IgD-negative memory B cell (primary cell): ENCODE results near the gene DNTT. TPM values are rescaled to one million over a fixed set of nuclear protein-coding genes. Genes with fewer than 3 reads are reported as not detected.

ENCODE experiments used
- H3K27ac Mint-ChIP-seq, 3 donors: one replicate each; pipeline ENCODE4 v1.8.0; 2020 to 2022; ENCODE audit warnings: mild to moderate bottlenecking in 3 of 3, mixed read lengths in 3 of 3, moderate library complexity in 1 of 3
- H3K27me3 Mint-ChIP-seq: one replicate; pipeline ENCODE4 v1.8.0; 2021; ENCODE audit warnings: mixed read lengths
- H3K36me3 Mint-ChIP-seq: one replicate; pipeline ENCODE4 v1.8.0; 2020; ENCODE audit warnings: mild to moderate bottlenecking, mixed read lengths
- H3K4me1 Mint-ChIP-seq, 3 donors: one replicate each; pipeline ENCODE4 v1.8.0; 2020 to 2022; ENCODE audit warnings: mixed read lengths in 3 of 3, mild to moderate bottlenecking in 1 of 3
- H3K4me3 Mint-ChIP-seq, 4 donors: one replicate each; pipeline ENCODE4 v1.8.0; 2020 to 2022; ENCODE audit warnings: mild to moderate bottlenecking in 4 of 4, mixed read lengths in 4 of 4, moderate library complexity in 3 of 4
- H3K9me3 Mint-ChIP-seq, 3 donors: one replicate each; pipeline ENCODE4 v1.8.0; 2020 to 2021; ENCODE audit warnings: mixed read lengths in 3 of 3, mild to moderate bottlenecking in 1 of 3
- polyA plus RNA-seq: library from polyadenylated mRNA; unstranded; fragments of 300-500 nt; fragmentation: Illumina TruSeq; gene quantifications from one replicate; pipeline ENCODE4 v1.2.3, GENCODE V29; 2021

DNTT gene
- polyA plus RNA-seq, 1 donor from 2014 or later, result 0.10 TPM

DNA sequence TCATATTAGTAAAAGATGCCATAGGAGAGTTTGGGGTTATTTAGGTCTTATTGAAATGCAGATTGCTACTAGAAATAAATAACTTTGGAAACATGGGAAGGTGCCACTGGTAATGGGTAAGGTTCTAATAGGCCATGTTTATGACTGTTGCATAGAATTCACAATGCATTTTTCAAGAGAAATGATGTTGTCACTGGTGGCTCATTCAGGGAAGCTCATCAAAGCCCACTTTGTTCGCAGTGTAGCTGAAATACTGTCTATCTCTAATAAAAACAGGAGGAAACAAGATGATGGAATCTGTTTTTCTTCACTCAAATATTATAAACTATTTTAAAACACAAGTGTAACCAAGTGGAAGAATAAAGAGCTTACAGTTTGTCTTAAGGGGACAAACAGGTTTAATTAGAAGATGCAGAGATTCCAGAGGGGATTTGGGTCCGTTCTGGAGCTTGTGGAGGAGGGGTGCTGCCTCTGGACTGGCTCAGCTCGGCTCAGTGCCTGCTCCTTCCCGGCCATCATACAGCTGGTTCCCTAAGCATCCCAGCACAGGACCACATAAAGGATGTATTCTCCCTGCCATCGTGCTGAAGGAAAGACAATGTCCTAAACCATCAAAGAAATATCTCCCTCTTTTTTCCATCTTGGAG, 34.2 kb downstream of the DNTT start:
- no peak overlapping the region for H3K4me3 Mint-ChIP-seq
- no peaks in the 10 kb centered on the region for H3K4me1 Mint-ChIP-seq
- no peaks in the 10 kb centered on the region for H3K9me3 Mint-ChIP-seq
- peaks cover 2% of the 10 kb centered on the region for H3K27me3 Mint-ChIP-seq
- no peak overlapping the region for H3K27ac Mint-ChIP-seq
- H3K36me3 Mint-ChIP-seq, result no peaks in the 10 kb centered on the region

DNA sequence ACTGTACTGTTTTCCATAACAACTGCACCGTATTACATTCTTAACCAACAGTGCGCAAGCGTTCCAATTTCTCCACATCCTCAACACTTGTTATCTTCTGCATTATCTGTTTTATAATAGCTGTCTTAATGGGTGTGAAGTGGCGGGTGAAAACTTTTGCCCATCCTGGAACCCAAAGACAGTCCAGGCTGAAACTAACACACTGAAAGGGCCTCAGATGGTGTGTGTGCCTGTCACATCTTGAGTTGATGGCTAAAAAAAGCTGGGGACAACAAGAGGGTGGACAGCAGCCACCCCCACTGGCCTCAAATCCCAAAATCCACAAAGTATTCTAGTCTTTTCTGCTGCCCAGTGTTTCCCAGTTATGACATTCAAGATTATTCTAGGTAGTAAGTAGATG, 35.1 kb downstream of the DNTT start:
- H3K4me3 Mint-ChIP-seq, result no peak overlapping the region
- H3K36me3 Mint-ChIP-seq, result no peaks in the 10 kb centered on the region
- H3K9me3 Mint-ChIP-seq, result no peaks in the 10 kb centered on the region
- peaks cover 5 to 7% (median 5%) of the 10 kb centered on the region in 3 donors for H3K4me1 Mint-ChIP-seq
- no peaks in the 10 kb centered on the region for H3K27me3 Mint-ChIP-seq
- no peak overlapping the region for H3K27ac Mint-ChIP-seq

DNA sequence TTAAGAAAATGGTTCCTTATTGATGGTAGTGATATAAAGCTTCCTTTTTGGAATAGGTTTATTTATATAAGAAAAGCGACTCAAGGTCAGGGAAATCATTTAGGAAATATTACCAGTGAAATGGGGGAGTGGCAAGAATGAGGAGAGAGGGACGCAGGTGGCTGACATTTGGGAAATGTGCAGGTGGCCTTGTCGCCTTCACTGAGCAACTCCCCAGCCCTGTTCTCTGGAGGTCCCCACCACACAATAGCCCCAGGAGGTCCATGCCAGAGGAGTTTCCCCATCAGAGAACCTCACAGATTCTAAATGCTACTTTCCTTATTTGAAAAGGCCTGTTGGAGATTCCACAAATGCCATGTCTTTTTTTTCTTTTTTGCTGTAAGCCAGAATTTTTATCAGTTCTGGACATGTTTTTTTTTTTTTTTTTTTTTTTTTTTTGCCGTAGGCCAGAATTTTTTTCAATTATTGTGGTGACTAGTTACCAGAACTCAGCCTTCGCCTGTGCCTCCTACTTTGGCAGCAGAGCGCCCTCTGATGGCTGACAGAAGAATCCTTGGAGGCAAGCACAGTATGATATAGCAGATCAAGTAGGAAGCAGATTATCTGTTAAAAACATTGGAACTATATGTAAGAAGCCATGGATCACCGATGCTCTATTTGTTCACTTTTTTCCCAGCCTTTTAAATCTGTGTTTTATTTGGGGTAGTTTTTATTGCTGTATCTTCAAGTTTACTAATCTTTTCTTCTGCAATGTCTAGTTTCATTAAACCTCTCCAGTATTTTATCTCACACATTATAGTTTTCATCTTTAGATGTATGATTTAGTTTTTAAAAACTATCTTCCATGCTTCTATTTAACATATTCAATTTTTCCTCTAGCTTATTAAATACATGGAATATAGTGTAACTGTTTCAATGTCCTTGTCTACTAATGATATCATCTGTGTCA, 36.0 kb downstream of the DNTT start:
- Mint-ChIP-seq H3K4me1 (peaks cover 5 to 10% (median 6%) of the 10 kb centered on the region in 3 donors), H3K27ac (no peak overlapping the region), H3K4me3 (no peak overlapping the region), H3K9me3 (no peaks in the 10 kb centered on the region), H3K27me3 (no peaks in the 10 kb centered on the region), H3K36me3 (no peaks in the 10 kb centered on the region)

DNA sequence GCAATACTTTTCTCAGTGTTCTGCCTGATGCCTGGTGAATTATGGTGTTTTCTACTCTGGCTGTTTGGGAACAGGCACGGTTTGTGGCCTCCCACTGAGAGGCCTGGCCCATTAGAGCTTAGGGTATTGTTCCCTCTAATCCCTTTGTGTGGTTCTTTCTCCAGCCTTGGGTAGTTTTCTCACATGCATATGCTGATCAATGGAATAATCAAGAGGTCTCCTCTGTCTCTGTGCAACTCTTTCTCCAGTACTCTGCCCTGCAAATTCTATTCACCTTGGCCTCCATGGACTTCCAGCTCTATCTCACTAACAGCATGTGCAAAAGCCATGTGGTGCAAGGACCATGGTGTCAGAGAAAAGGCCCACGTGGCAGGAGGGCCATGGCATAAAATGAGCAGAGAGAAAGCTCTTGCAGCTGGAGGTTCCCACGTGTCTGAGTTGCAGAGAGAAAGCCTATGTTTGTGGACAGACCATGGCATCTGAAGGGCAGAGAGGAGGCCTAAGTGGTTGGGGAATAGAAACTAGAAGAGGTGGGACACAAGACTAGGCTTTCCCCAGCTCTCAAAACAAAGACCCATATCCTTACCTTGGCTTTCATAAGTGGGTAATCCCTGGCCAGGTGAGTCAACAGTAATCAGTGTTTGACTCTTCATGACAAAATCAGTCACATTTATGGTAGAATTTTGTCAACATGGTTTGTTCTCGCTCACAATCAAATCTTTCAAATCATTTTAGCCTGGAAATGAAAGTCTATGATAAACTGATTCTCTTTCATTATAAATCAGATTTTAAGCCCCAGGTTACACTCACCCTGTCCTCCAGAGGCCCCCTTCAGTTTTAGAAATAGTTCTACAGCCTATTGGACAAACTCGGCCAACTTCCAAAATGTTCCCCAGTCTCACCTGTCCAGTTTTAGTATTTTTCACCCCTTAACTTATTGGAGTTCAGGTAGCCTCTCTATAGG, 37.3 kb downstream of the DNTT start:
- peaks cover 5 to 10% (median 6%) of the 10 kb centered on the region in 3 donors for H3K4me1 Mint-ChIP-seq
- no peak overlapping the region for H3K4me3 Mint-ChIP-seq
- H3K27ac Mint-ChIP-seq, result no peak overlapping the region
- H3K9me3 Mint-ChIP-seq, result peaks cover 0 to 7% (median 0%) of the 10 kb centered on the region in 3 donors
- H3K27me3 Mint-ChIP-seq, result peaks cover 2% of the 10 kb centered on the region
- H3K36me3 Mint-ChIP-seq, result no peaks in the 10 kb centered on the region

DNA sequence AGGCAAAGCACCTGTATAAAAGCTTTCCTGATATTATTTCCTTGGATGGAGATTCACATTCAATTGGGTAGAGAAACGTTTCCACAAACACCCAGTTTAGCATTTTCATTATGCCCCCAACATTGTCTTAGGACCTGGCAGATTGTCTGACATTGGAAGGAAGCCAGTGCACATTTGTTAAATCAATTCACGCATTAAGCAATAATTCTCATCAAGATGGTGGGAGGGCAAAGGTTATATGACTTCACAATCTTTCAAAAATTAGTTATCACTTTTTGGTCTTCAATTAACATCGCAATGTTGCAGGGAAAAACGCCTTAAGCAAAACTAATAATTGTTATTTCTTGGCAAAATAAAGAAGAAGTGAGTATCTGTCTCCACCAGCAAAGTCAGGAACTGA, 38.2 kb downstream of the DNTT start:
- peaks cover 0 to 8% (median 0%) of the 10 kb centered on the region in 3 donors for H3K9me3 Mint-ChIP-seq
- H3K36me3 Mint-ChIP-seq, result no peaks in the 10 kb centered on the region
- H3K4me1 Mint-ChIP-seq, result peaks cover 5 to 10% (median 6%) of the 10 kb centered on the region in 3 donors
- peak overlapping the region in 1 of 3 donors; percentile 4 for H3K27ac Mint-ChIP-seq
- no peak overlapping the region for H3K4me3 Mint-ChIP-seq
- H3K27me3 Mint-ChIP-seq, result peaks cover 2% of the 10 kb centered on the region

DNA sequence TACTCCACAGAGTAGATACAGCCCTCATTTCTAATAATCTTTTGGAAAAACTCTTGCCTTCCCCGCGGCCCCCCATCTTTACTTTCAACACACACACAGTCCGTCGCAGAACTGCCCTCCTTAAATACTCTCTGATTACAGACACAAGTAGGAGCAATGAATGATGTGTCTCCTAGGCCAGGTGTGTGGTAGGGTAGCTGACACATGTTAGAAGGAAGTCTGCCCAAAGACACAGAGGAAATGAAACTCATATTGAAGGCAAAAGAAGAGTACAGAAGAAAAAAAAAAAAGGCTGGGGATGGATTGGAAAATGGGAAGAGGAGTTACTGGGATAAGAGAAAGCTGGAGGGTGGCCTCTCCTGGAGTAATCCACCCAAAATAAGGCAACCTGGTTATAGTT, 39.9 kb downstream of the DNTT start:
- Mint-ChIP-seq H3K4me3 (peak overlapping the region in 1 of 4 donors; percentile 23), H3K4me1 (peaks cover 5 to 10% (median 6%) of the 10 kb centered on the region in 3 donors), H3K27me3 (peaks cover 3% of the 10 kb centered on the region), H3K27ac (peak overlapping the region in 1 of 3 donors; percentile 2), H3K36me3 (no peaks in the 10 kb centered on the region), H3K9me3 (peaks cover 0 to 8% (median 0%) of the 10 kb centered on the region in 3 donors)

DNA sequence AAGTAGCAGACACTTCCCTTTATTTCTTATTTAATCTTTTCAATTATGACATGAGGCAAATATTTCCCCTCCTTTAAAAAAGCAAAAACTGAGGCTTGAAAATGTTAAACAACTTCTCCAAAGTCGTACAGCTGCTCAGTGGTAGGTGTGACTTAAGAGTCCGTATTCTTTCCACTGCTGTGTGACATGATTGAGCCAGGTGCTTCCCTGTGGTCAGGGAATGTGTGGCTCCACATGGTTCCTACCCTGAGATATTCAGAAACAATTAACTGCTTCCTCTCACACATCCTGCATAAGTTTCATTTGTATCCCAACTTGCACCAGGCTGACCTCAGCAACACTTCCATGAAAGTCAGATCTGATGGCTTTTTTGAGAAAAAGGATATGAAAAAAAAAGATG, 41.0 kb downstream of the DNTT start:
- H3K4me3 Mint-ChIP-seq, result no peak overlapping the region
- H3K4me1 Mint-ChIP-seq, result peaks cover 5 to 10% (median 6%) of the 10 kb centered on the region in 3 donors
- no peaks in the 10 kb centered on the region for H3K36me3 Mint-ChIP-seq
- H3K9me3 Mint-ChIP-seq, result peaks cover 0 to 8% (median 0%) of the 10 kb centered on the region in 3 donors
- H3K27me3 Mint-ChIP-seq, result peaks cover 5% of the 10 kb centered on the region
- no peak overlapping the region for H3K27ac Mint-ChIP-seq

DNA sequence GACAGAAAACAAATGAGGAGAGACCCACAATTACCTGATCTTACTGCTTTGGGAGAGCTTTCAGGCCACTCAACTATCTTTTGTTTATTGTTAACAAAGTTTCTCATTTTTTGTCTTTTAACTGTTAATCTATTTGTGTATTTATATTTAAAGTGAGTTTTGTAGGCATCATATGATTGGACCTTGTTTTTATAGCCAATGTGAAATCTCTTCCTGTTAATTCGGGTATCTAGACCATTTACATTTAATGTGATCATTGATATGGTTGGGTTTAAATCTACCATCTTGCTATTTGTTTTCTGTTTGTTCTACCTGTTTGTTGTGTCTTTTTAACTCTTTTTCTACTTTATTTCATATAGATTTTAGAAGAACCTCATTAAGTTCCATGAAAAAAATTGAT, 42.1 kb downstream of the DNTT start:
- no peaks in the 10 kb centered on the region for H3K36me3 Mint-ChIP-seq
- H3K4me1 Mint-ChIP-seq, result peaks cover 5 to 10% (median 6%) of the 10 kb centered on the region in 3 donors
- peaks cover 0 to 8% (median 0%) of the 10 kb centered on the region in 3 donors for H3K9me3 Mint-ChIP-seq
- no peak overlapping the region for H3K4me3 Mint-ChIP-seq
- no peak overlapping the region for H3K27ac Mint-ChIP-seq
- peaks cover 7% of the 10 kb centered on the region for H3K27me3 Mint-ChIP-seq

DNA sequence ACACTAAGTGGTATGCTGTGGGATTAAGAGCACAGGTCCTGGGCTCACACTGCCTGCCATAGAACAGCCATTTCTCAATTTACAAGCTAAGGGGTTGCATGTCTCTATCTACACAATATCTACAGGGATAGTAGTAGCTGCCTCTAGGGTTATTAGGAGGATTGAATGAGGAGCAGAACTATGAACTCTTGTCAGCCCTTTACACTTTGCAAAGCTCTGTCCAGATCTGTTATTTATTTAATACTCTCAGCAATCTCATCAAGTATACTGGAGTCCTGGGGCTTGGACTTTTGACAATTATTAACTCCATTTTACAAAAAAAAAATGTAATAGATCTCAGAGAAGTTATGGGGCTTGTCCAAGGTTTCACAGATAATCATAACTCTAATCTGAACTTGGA, 47.8 kb downstream of the DNTT start:
- Mint-ChIP-seq H3K27ac (no peak overlapping the region), H3K4me3 (no peak overlapping the region), H3K9me3 (no peaks in the 10 kb centered on the region), H3K4me1 (no peaks in the 10 kb centered on the region), H3K27me3 (peaks cover 15% of the 10 kb centered on the region), H3K36me3 (no peaks in the 10 kb centered on the region)

DNA sequence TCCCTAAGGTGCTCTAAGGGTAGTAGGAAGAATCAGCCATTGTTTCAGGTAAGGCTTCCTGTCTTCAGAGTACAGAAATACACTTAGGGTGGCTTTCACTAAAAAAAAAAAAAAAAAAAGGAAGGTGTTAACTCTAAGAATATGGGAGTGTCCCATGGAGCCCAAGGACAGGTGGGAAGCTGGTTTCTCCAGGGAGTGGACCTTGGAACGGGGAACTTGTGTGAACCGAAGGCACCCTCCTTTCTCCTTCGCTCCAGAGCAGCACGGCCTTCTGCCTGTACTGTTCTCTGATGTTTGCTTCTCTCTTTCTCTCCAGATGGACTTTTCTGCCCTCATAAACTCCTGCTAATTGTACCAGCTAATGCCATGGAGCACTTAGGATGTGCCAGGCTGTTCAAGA, 48.3 kb downstream of the DNTT start:
- no peaks in the 10 kb centered on the region for H3K36me3 Mint-ChIP-seq
- H3K27me3 Mint-ChIP-seq, result peaks cover 15% of the 10 kb centered on the region

DNA sequence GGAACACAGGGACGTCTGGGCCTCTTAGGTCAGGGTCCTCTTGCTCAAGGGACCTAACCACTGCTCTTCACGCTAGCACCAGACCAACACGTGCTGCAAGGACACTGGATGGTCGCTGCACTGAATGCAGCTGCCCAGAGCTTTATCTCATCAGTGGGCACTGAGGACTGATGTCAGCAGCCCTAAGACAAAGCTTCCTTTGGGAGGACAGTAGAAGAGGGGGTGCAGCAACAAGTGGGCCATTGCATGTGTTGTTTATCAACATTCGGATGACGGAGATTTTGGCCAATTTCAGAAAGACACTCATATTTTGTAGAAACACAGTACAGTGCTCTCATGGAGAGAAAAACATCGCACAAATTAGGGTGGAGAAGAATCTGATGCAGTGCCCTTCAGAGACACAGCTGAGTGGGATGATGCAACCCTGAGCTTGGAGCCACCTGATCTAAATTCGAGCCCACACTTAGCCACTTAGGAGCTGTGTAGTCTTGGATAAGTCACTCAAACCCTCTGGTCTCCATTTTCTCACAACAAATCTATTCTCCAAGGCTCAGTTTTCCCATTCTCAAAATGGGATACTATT, 52.9 kb downstream of the DNTT start:
- peaks cover 10% of the 10 kb centered on the region for H3K27me3 Mint-ChIP-seq
- H3K4me1 Mint-ChIP-seq, result no peaks in the 10 kb centered on the region
- no peak overlapping the region for H3K4me3 Mint-ChIP-seq
- H3K9me3 Mint-ChIP-seq, result no peaks in the 10 kb centered on the region
- no peak overlapping the region for H3K27ac Mint-ChIP-seq
- H3K36me3 Mint-ChIP-seq, result no peaks in the 10 kb centered on the region

More for the DNA sequence above, 48.3 kb downstream of the DNTT start:
- Mint-ChIP-seq H3K4me3 (no peak overlapping the region), H3K27ac (no peak overlapping the region), H3K4me1 (no peaks in the 10 kb centered on the region), H3K9me3 (no peaks in the 10 kb centered on the region)

DNA sequence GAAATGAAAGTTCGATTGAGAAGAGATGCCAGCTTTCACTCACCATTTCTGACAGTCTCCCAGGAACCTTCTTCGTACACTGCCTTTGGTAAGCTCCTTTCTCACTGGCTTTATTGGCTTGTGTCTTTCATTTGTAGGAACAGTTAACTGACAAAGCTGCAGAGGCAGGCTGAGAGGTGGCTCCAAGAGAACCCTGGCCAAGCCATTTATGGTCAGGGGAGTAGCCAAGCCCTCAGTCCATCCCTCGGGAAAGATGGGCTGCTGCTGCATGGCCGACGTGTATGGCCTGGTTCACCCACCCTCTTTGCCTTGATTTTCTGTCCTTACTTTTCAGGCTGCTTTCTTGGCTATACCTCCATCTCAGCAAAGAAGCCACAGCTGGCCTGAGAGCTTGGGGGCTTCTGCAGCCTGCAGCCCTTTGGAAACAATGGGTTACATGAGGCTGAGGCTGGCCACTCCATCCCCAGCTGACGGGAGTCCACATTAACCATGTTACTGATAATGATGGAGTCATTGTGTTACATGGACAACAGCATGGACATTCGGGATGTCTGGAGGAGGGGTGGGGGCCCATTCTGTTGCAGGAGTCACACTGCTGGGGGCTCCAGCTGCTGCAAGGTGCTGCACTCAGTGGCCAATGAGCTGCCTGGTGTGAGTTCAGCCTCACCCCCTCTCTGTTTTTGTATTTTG, 54.8 kb downstream of the DNTT start, which contains the start of gene OPALIN:
OPALIN (minus strand) TSS at position 152 of the 690 bp plus-strand sequence; CDS start at position 46, 106 bp downstream.
- no peaks in the 10 kb centered on the region for H3K9me3 Mint-ChIP-seq
- peaks cover 1% of the 10 kb centered on the region for H3K36me3 Mint-ChIP-seq
- H3K4me3 Mint-ChIP-seq, result no peak within 1 kb of the TSS
- peaks cover 8% of the 10 kb centered on the region for H3K27me3 Mint-ChIP-seq
- no peak within 1 kb of the TSS for H3K27ac Mint-ChIP-seq
- H3K4me1 Mint-ChIP-seq, result no peaks in the 10 kb centered on the region

DNA sequence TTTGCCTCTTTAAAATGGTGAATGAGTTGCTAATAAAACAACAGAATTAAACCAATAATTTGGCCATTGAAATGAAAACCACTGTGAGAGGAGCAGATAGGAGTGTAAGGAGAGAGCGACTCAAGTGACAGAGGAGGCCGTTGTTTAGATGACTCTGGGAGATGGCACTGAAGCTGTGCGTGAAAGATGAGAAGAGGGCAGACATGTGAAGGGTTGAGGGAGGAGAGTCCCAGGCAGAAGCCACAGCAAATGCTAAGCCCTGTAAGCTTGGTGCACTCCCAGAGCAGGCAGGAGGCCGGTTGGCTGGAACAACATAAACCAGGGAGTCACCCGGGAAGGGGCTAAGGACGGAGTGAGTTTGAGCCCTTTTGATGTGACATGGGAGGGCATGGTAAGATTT, 55.4 kb downstream of the DNTT start:
- H3K4me3 Mint-ChIP-seq, result no peak overlapping the region
- no peak overlapping the region for H3K27ac Mint-ChIP-seq
- H3K9me3 Mint-ChIP-seq, result no peaks in the 10 kb centered on the region
- peaks cover 1% of the 10 kb centered on the region for H3K36me3 Mint-ChIP-seq
- H3K27me3 Mint-ChIP-seq, result peaks cover 7% of the 10 kb centered on the region
- no peaks in the 10 kb centered on the region for H3K4me1 Mint-ChIP-seq

DNA sequence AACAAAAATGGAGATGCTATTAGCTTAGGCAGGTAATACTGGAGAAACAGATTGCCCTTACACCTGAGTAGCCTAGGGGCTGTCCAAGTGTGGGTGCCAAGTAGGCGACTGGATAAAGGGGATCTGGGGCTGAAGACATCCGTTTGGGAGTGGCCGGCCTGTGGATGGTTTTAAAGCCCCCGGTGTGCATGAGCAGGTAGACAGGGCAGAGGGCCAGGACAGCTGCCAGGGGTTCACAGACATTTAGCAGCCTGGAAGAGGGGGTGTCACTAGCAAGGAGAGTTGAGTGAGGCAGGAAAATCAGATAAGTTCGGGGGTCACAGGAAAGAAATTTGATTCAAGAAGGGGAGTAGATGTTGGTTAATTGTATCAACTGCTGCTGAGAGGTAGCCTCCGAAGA, 56.1 kb downstream of the DNTT start:
- Mint-ChIP-seq H3K9me3 (no peaks in the 10 kb centered on the region), H3K36me3 (peaks cover 1% of the 10 kb centered on the region), H3K27ac (no peak overlapping the region), H3K27me3 (peaks cover 3% of the 10 kb centered on the region), H3K4me3 (no peak overlapping the region), H3K4me1 (no peaks in the 10 kb centered on the region)
